IMR-90 (cell line): Measurements from ENCODE around the gene NOL12. TPM values are rescaled to one million over a fixed set of nuclear protein-coding genes. Genes with fewer than 3 reads are reported as not detected.
A peak's percentile ranks its signal among the peaks of the same experiment; 100 is the strongest.

ENCODE experiments used
- ATAC-seq: fragments of 200-7000 bp; cut with Tn5 transposase; 2 replicates; pipeline ENCODE4 v1.9.1; 2020; ENCODE audit warnings: low read depth, mild to moderate bottlenecking, moderate library complexity
- BruUV-seq: library from RNA; stranded (reverse); fragments of 400-500 nt; replicated peaks from 2 replicates; lab custom pipeline; 2021; lab: Mats Ljungman, UMichigan
- CTCF ChIA-PET: fragments of 300-600 bp; formaldehyde crosslinking; extraction: SDS; loops from one replicate; lab custom pipeline; 2021; ENCODE audit warnings: antibody characterized with exemption; lab: Yijun Ruan, JAX
- POLR2A ChIA-PET: fragments of 300-600 bp; sonication (Branson Sonifier 250); formaldehyde crosslinking; loops from one replicate; lab custom pipeline; 2022; ENCODE audit warnings: antibody characterized with exemption; ENCODE audit not compliant: unreplicated experiment; lab: Charles Lee
- DNase-seq: peaks from one replicate; pipeline ENCODE4 v3.0.0; 2013
- H2AFZ ChIP-seq: replicated peaks from 2 replicates; pipeline ENCODE3; 2013; ENCODE audit warnings: low read length, mild to moderate bottlenecking; ENCODE audit not compliant: poor library complexity
- H2AK5ac ChIP-seq: 2 replicates; pipeline ENCODE4 v1.6.1; 2013; ENCODE audit warnings: low read depth, low read length, inconsistent platforms
- H2AK9ac ChIP-seq: replicated peaks from 2 replicates; pipeline ENCODE3; 2013; ENCODE audit warnings: mild to moderate bottlenecking, low read depth, low read length, moderate library complexity; ENCODE audit not compliant: poor library complexity
- H2BK120ac ChIP-seq: 2 replicates; pipeline ENCODE4 v1.6.1; 2013; ENCODE audit warnings: low read depth, low read length, inconsistent platforms
- H2BK15ac ChIP-seq: 3 replicates; pipeline ENCODE4 v1.6.1; 2013; ENCODE audit warnings: low read depth, low read length, inconsistent platforms
- H2BK20ac ChIP-seq: 2 replicates; pipeline ENCODE4 v1.6.1; 2013; ENCODE audit warnings: low read depth, mild to moderate bottlenecking, inconsistent platforms, low read length, moderate library complexity
- H2BK5ac ChIP-seq: 2 replicates; pipeline ENCODE4 v1.6.1; 2013; ENCODE audit warnings: mild to moderate bottlenecking, low read depth, low read length, inconsistent platforms; ENCODE audit not compliant: poor library complexity, severe bottlenecking
- H3K14ac ChIP-seq: replicated peaks from 2 replicates; pipeline ENCODE4 v1.6.1; 2013; ENCODE audit warnings: low read depth, low read length, inconsistent platforms
- H3K18ac ChIP-seq: 2 replicates; pipeline ENCODE4 v1.6.1; 2013; ENCODE audit warnings: low read depth, low read length, control low read depth
- H3K23ac ChIP-seq: 2 replicates; pipeline ENCODE4 v1.6.1; 2013; ENCODE audit warnings: low read depth, low read length, inconsistent platforms
- H3K27ac ChIP-seq: 2 replicates; pipeline ENCODE4 v1.5.1; 2013; ENCODE audit warnings: mild to moderate bottlenecking, control low read depth, low read length; ENCODE audit not compliant: insufficient read depth
- H3K27me3 ChIP-seq: 2 replicates; pipeline ENCODE4 v1.6.1; 2013; ENCODE audit warnings: low read length; ENCODE audit not compliant: control insufficient read depth, insufficient read depth
- H3K36me3 ChIP-seq: 2 replicates; pipeline ENCODE4 v1.6.1; 2013; ENCODE audit warnings: low read length, mixed read lengths; ENCODE audit not compliant: control insufficient read depth, insufficient read depth
- H3K4ac ChIP-seq: 2 replicates; pipeline ENCODE4 v1.6.1; 2013; ENCODE audit warnings: low read depth, low read length, inconsistent platforms
- H3K4me1 ChIP-seq: 2 replicates; pipeline ENCODE4 v1.6.1; 2013; ENCODE audit warnings: low read length, mixed read lengths; ENCODE audit not compliant: control insufficient read depth, insufficient read depth
- H3K4me2 ChIP-seq: 2 replicates; pipeline ENCODE4 v1.6.1; 2013; ENCODE audit warnings: low read depth, mild to moderate bottlenecking, control low read depth, low read length, moderate library complexity
- H3K4me3 ChIP-seq: 2 replicates; pipeline ENCODE4 v1.5.1; 2013; ENCODE audit warnings: low read depth, mild to moderate bottlenecking, control low read depth, low read length, moderate library complexity; ENCODE audit not compliant: insufficient read depth
- H3K56ac ChIP-seq: 2 replicates; pipeline ENCODE4 v1.6.1; 2013; ENCODE audit warnings: low read length, inconsistent platforms; ENCODE audit not compliant: insufficient read depth; ENCODE audit errors: extremely low read depth
- H3K79me1 ChIP-seq, 2 experiments: 2 replicates each; pipeline ENCODE4 v1.6.1; 2013; ENCODE audit warnings: low read length in 2 of 2, inconsistent platforms in 1 of 2, low read depth in 1 of 2
- H3K9ac ChIP-seq: 2 replicates; pipeline ENCODE4 v1.6.1; 2013; ENCODE audit warnings: low read depth, low read length, control low read depth
- H3K9me1 ChIP-seq: 2 replicates; pipeline ENCODE4 v1.6.1; 2013; ENCODE audit warnings: low read length, inconsistent platforms; ENCODE audit not compliant: insufficient read depth
- H3K9me3 ChIP-seq: 2 replicates; pipeline ENCODE4 v1.6.1; 2013; ENCODE audit warnings: low read length; ENCODE audit not compliant: control insufficient read depth, insufficient read depth
- H4K20me1 ChIP-seq: 2 replicates; pipeline ENCODE4 v1.6.1; 2013; ENCODE audit warnings: low read length, inconsistent platforms; ENCODE audit not compliant: insufficient read depth
- H4K5ac ChIP-seq: 2 replicates; pipeline ENCODE4 v1.6.1; 2013; ENCODE audit warnings: mild to moderate bottlenecking, low read depth, low read length, control low read depth
- H4K8ac ChIP-seq, 2 experiments: 2 replicates each; pipeline ENCODE4 v1.6.1; 2013; ENCODE audit warnings: low read depth in 2 of 2, low read length in 2 of 2, control low read depth in 1 of 2, inconsistent platforms in 1 of 2
- H4K91ac ChIP-seq: 2 replicates; pipeline ENCODE4 v1.6.1; 2013; ENCODE audit warnings: low read depth, low read length, inconsistent platforms; ENCODE audit not compliant: insufficient read depth
- CTCF ChIP-seq: conservative IDR thresholded peaks from 2 replicates; pipeline ENCODE4 v1.5.1; 2012; ENCODE audit warnings: mild to moderate bottlenecking, low read depth, low read length, improper control_type of control experiment
- ELK1 ChIP-seq: fragments of 150-350 bp; IDR thresholded peaks from 2 replicates; pipeline ENCODE4 v1.6.1; 2016; ENCODE audit warnings: low read depth, mild to moderate bottlenecking, low read length, moderate library complexity, borderline replicate concordance
- FOS ChIP-seq: fragments of 150-350 bp; IDR thresholded peaks from 2 replicates; pipeline ENCODE4 v1.6.1; 2016; ENCODE audit warnings: low read depth, low read length
- MAFK ChIP-seq: IDR thresholded peaks from 2 replicates; pipeline ENCODE4 v1.6.1; 2012; ENCODE audit warnings: low read depth, low read length, improper control_type of control experiment
- MAZ ChIP-seq: IDR thresholded peaks from 2 replicates; pipeline ENCODE4 v1.6.1; 2012; ENCODE audit warnings: low read depth, mild to moderate bottlenecking, low read length, improper control_type of control experiment, moderate library complexity, borderline replicate concordance
- MXI1 ChIP-seq: IDR thresholded peaks from 2 replicates; pipeline ENCODE4 v1.6.1; 2012; ENCODE audit warnings: low read depth, mild to moderate bottlenecking, low read length, moderate library complexity, borderline replicate concordance
- POLR2A ChIP-seq: IDR thresholded peaks from 2 replicates; pipeline ENCODE4 v1.6.1; 2012; ENCODE audit warnings: mild to moderate bottlenecking, low read depth, low read length
- RCOR1 ChIP-seq: IDR thresholded peaks from 2 replicates; pipeline ENCODE4 v1.6.1; 2012; ENCODE audit warnings: mild to moderate bottlenecking, low read length, improper control_type of control experiment; ENCODE audit not compliant: insufficient replicate concordance
- RFX5 ChIP-seq: IDR thresholded peaks from 2 replicates; pipeline ENCODE4 v1.8.0; 2012; ENCODE audit warnings: low read depth, mild to moderate bottlenecking, low read length, moderate library complexity
- WGBS, 2 experiments: methylation state at CpG; one replicate each; pipeline versions ENCODE4 v1.1.5 to v1.1.7; 2013; ENCODE audit warnings: missing lambda C conversion rate in 2 of 2; ENCODE audit not compliant: insufficient read length in 1 of 2; ENCODE audit errors: extremely low coverage in 2 of 2; 5-methylcytosine and 5-hydroxymethylcytosine counted together
- dilution Hi-C: fragments of 300-500 bp; cut with HindIII; formaldehyde crosslinking; loops from one replicate; pipeline ENCODE4 v1.14.3; 2018; ENCODE audit warnings: low sequenced_read_pairs; ENCODE audit not compliant: unreplicated experiment
- in situ Hi-C: fragments of 300-500 bp; cut with MboI; formaldehyde crosslinking; loops from 3 replicates; pipeline ENCODE4 v1.14.3; 2019; ENCODE audit warnings: low sequenced_read_pairs, inconsistent platforms, mixed read lengths
- intact Hi-C: fragments of 100-400 bp; cut with micrococcal nuclease; formaldehyde crosslinking; loops from 2 replicates; pipeline ENCODE4 v1.10.0; 2022
- polyA plus RNA-seq, 3 experiments: library from polyadenylated mRNA; depleted of rRNA; stranded (reverse); fragments of >200 nt; gene quantifications; 2 replicates each; pipeline ENCODE4 v1.2.3, GENCODE V29; 2012; ENCODE audit warnings: low replicate concordance in 1 of 3
- total RNA-seq: library from RNA; depleted of rRNA; stranded (reverse); fragments of >200 nt; gene quantifications from 2 replicates; pipeline ENCODE4 v1.2.3, GENCODE V29; 2012

The NOL12 gene
- total and polyA plus RNA-seq, 2 of the 4 experiments (the other 2 are of a cell fraction) = 16.0 to 25.6 TPM

- Histone ChIP-seq H4K8ac (peak overlapping the region; percentile 71 to 91; a peak in 3 of 4 replicates), H4K91ac (peak overlapping the region; percentile 92), H3K56ac (no peak overlapping the region), H3K4me3 (peak overlapping the region; percentile 95), H2AFZ (peak overlapping the region; percentile 81), H2AK9ac (peak overlapping the region; percentile 99), H3K14ac (peak overlapping the region; percentile 90), H4K5ac (peak overlapping the region; percentile 81), H3K4me1 (peaks cover 30% of the 10 kb centered on the region), H3K9me3 (no peaks in the 10 kb centered on the region), H3K27me3 (no peaks in the 10 kb centered on the region), H2BK20ac (peak overlapping the region; percentile 6; the same call in 1 of the 2 replicates), H3K4ac (peak overlapping the region; percentile 95), H3K4me2 (peak overlapping the region; percentile 99), H2BK5ac (peak overlapping the region; percentile 75), H3K9ac (peak overlapping the region; percentile 87), H4K20me1 (peaks cover 9% of the 10 kb centered on the region), H2BK120ac (peak overlapping the region; percentile 79), H3K18ac (peak overlapping the region; percentile 95), H2AK5ac (peak overlapping the region; percentile 97), H3K36me3 (peaks cover 17% of the 10 kb centered on the region), H3K23ac (peak overlapping the region; percentile 99), H2BK15ac (peak overlapping the region; percentile 4; the same call in 1 of the 3 replicates), H3K27ac (peak overlapping the region; percentile 66), H3K79me1 (peaks cover 0 to 74% of the 10 kb centered on the region in 2 experiments; a peak in 3 of 4 replicates), H3K9me1 (peaks cover 4% of the 10 kb centered on the region; the same call in 1 of the 2 replicates)
- BruUV-seq = no TSS peak
- TF ChIP-seq CTCF (no peak), MXI1 (no peak), FOS (no peak), RCOR1 (no peak), RFX5 (no peak), MAFK (no peak), ELK1 (no peak), POLR2A (no peak), MAZ (no peak; the same call in 1 of the 2 replicates)
- CTCF ChIA-PET = no interaction called here
- POLR2A ChIA-PET = interaction anchor here (0.7 to 1.4 kb wide), 2 partner anchors 37 to 41 kb away, joined by 6 to 15 read pairs; no protein-coding TSS in a partner anchor
- dilution Hi-C loops (no loop called here), intact Hi-C loops (loop anchor here (5.0 kb wide), 1 partner anchor 97 kb away; no protein-coding TSS in a partner anchor), in situ Hi-C loops (loop anchor here (5.0 kb wide), 1 partner anchor 152 kb away; no protein-coding TSS in a partner anchor)
- DNase-seq (no peak), ATAC-seq (peak; percentile 3)
- 10% methylated on average over 4 of the region's 27 CpGs; no CpG with 5 or more reads in 1 of the 2 experiments for WGBS, 2 experiments
These were observed 46.2 kb upstream of the NOL12 start for GRCh38 chr22:37639771-37640590.
